K562 (cell line): ENCODE data around the gene TAF1A. TPM values are rescaled to one million over a fixed set of nuclear protein-coding genes. Genes with fewer than 3 reads are reported as not detected.

Source experiments
- ARID2 ChIP-seq: fragments of 450-650 bp; IDR thresholded peaks from 2 replicates; pipeline ENCODE4 v1.6.1; 2017; ENCODE audit warnings: antibody characterized with exemption, mild to moderate bottlenecking
- ARID3A ChIP-seq: IDR thresholded peaks from 2 replicates; pipeline ENCODE4 v1.6.1; 2012; ENCODE audit warnings: low read depth, low read length, improper control_type of control experiment, borderline replicate concordance
- ATF2 ChIP-seq: sonication (generic); formaldehyde crosslinking; IDR thresholded peaks from 2 replicates; pipeline ENCODE4 v1.8.1; 2022; ENCODE audit warnings: missing genetic modification reagents
- CC2D1A ChIP-seq: fragments of 450-650 bp; IDR thresholded peaks from 2 replicates; pipeline ENCODE4 v1.6.1; 2017; ENCODE audit warnings: mild to moderate bottlenecking
- HEY1 ChIP-seq: fragments of 250-450 bp; sonication (Bioruptor Pico); IDR thresholded peaks from 2 replicates; pipeline ENCODE4 v1.5.0; 2020; ENCODE audit warnings: mild to moderate bottlenecking, moderate library complexity, borderline replicate concordance
- KAT2B ChIP-seq: IDR thresholded peaks from one replicate; pipeline ENCODE4 v1.6.1; 2012; ENCODE audit warnings: low read depth, mild to moderate bottlenecking, control low read depth, inconsistent platforms, low read length, moderate library complexity
- KLF16 ChIP-seq: IDR thresholded peaks from 2 replicates; pipeline ENCODE4 v1.6.1; 2016; ENCODE audit warnings: antibody characterized with exemption
- L3MBTL2 ChIP-seq: fragments of 450-650 bp; IDR thresholded peaks from 2 replicates; pipeline ENCODE4 v1.6.1; 2016; ENCODE audit warnings: mild to moderate bottlenecking, moderate library complexity
- MAZ ChIP-seq, 2 experiments: fragments of 450-650 bp in 1 of 2; sonication (generic) in 1 of 2; formaldehyde crosslinking; IDR thresholded peaks in 1 of 2; conservative IDR thresholded peaks in 1 of 2; 2 replicates each; pipeline versions ENCODE4 v1.4.0 to v1.5.0; 2020; ENCODE audit warnings: mild to moderate bottlenecking in 1 of 2, missing genetic modification reagents in 1 of 2
- MEF2A ChIP-seq: IDR thresholded peaks from 2 replicates; pipeline ENCODE4 v1.6.1; 2011; ENCODE audit warnings: low read depth, mild to moderate bottlenecking, low read length, moderate library complexity; ENCODE audit not compliant: control insufficient read depth
- SMARCA5 ChIP-seq: fragments of 450-650 bp; IDR thresholded peaks from 2 replicates; pipeline ENCODE4 v1.6.1; 2016
- SRSF3 ChIP-seq: fragments of 200-400 bp; formaldehyde crosslinking; IDR thresholded peaks from 2 replicates; pipeline ENCODE4 v1.6.1; 2016; ENCODE audit warnings: mild to moderate bottlenecking, low read length, moderate library complexity; ENCODE audit not compliant: insufficient read depth
- SRSF7 ChIP-seq: fragments of 200-400 bp; formaldehyde crosslinking; optimal IDR thresholded peaks from 2 replicates; pipeline ENCODE3; 2017; ENCODE audit warnings: mild to moderate bottlenecking, low read depth, low read length
- YY1 ChIP-seq, 3 experiments: IDR thresholded peaks; 2 replicates each; pipeline ENCODE4 v1.6.1; 2011; ENCODE audit warnings: low read length in 2 of 3, mild to moderate bottlenecking in 2 of 3, moderate library complexity in 2 of 3, borderline replicate concordance in 1 of 3, control low read depth in 1 of 3, low read depth in 1 of 3; ENCODE audit not compliant: insufficient read depth in 3 of 3, insufficient replicate concordance in 2 of 3, control insufficient read depth in 1 of 3, insufficient read length in 1 of 3; ENCODE audit errors: extremely low read depth in 1 of 3
- ZNF431 ChIP-seq: sonication (generic); formaldehyde crosslinking; IDR thresholded peaks from 2 replicates; pipeline ENCODE4 v1.8.0; 2022; ENCODE audit warnings: mild to moderate bottlenecking, missing genetic modification reagents
- polyA plus RNA-seq, 8 experiments: library from polyadenylated mRNA; depleted of rRNA in 4 of 8; stranded (reverse) in 5 of 8; unstranded in 3 of 8; fragments of >200 nt; fragmentation: Nextera tagmentation in 2 of 8; fragmentation: Illumina TruSeq in 1 of 8; extraction: Ambion mirVana in 2 of 8; extraction: Trizol in 1 of 8; gene quantifications; 2 replicates each; pipeline versions ENCODE4 v1.2.1 to v1.2.3, GENCODE V29; 2011 to 2014; ENCODE audit warnings: inconsistent platforms in 1 of 8, missing spikeins in 1 of 8
- total RNA-seq, 7 experiments: library from RNA; depleted of rRNA in 6 of 7; stranded (reverse); fragments of >200 nt in 6 of 7; fragmentation: Illumina TruSeq in 2 of 7; extraction: Trizol in 2 of 7; gene quantifications; 2 replicates each; pipeline versions ENCODE4 v1.2.1 to v1.2.3, GENCODE V29; 2011 to 2021; ENCODE audit warnings: low replicate concordance in 1 of 7
- TF ChIP-seq, protein P1 (sequence below): fragments of 450-650 bp; IDR thresholded peaks from 2 replicates; pipeline ENCODE4 v1.6.1; 2017; ENCODE audit warnings: antibody characterized with exemption, mild to moderate bottlenecking
- TF ChIP-seq, protein P2 (sequence below): fragments of 250-450 bp; sonication (Bioruptor Pico); IDR thresholded peaks from 2 replicates; pipeline ENCODE4 v1.5.0; 2021

TAF1A gene
- total and polyA plus RNA-seq, 9 of the 15 experiments (the other 6 are each of a cell fraction or from before 2014, with no cell fraction given): 17.8 to 36.8 (median 25.3) TPM

DNA sequence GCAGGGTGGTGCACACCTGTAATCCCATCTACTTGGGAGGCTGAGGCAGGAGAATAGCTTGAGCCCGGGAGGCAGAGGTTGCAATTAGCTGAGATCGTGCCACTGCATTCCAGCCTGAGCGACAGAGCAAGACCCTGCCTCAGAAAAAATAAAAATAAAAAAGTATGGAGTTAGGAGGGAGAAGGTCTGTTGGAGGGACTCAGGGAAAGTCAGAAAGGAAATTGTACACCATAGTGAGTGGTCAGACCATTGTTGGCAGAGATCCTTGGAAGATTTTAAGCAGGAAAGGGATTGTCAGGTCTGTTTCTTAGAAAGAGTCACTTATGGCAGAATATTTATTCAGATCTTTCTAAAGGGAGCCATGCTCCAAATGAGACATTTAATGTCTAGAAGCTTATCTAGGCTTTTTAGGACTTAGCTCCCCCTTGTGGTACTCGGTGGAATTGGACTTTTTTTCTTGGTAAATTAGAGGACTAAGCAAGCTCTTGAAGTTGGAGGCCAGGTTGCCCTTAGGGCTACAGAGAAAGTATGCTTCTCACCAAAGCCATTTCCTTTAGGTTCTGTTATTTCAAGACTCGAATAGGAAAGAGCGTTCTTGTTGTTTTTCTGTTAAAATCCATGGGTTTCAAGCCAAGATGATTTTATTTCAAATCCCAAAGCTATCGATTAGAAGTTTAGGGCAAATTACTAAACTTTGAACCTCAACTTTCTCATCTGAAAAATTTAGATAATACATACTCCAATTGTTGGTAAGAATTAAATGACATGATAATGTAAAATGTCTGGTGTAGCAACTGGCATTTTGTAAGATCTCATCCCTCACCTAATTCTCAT is 44.7 kb upstream of the TAF1A start (continued):
- peak; percentile 60 for TF ChIP-seq KLF16
- no peak for TF ChIP-seq YY1 (IDR thresholded peaks at IDR 0.05; ENCODE audit: borderline replicate concordance in 1 of 3, control insufficient read depth in 1 of 3, extremely low read depth in 1 of 3, insufficient read depth in 3 of 3, insufficient read length in 1 of 3, insufficient replicate concordance in 2 of 3, low read depth in 1 of 3, low read length in 2 of 3)
- TF ChIP-seq ATF2 (CRISPR knock-in tag): no peak
- TF ChIP-seq ARID3A: peak; percentile 60; the same call in 1 of the 2 replicates
- TF ChIP-seq MAZ (CRISPR knock-in tag; conservative IDR thresholded peaks at IDR 0.05 in 1 of 2, IDR thresholded peaks at IDR 0.05 in 1 of 2): 0 out of 4 replicates have a peak, but pooled peaks of 1 of the 2 experiments have one; percentile 27
- TF ChIP-seq, protein P1, sequence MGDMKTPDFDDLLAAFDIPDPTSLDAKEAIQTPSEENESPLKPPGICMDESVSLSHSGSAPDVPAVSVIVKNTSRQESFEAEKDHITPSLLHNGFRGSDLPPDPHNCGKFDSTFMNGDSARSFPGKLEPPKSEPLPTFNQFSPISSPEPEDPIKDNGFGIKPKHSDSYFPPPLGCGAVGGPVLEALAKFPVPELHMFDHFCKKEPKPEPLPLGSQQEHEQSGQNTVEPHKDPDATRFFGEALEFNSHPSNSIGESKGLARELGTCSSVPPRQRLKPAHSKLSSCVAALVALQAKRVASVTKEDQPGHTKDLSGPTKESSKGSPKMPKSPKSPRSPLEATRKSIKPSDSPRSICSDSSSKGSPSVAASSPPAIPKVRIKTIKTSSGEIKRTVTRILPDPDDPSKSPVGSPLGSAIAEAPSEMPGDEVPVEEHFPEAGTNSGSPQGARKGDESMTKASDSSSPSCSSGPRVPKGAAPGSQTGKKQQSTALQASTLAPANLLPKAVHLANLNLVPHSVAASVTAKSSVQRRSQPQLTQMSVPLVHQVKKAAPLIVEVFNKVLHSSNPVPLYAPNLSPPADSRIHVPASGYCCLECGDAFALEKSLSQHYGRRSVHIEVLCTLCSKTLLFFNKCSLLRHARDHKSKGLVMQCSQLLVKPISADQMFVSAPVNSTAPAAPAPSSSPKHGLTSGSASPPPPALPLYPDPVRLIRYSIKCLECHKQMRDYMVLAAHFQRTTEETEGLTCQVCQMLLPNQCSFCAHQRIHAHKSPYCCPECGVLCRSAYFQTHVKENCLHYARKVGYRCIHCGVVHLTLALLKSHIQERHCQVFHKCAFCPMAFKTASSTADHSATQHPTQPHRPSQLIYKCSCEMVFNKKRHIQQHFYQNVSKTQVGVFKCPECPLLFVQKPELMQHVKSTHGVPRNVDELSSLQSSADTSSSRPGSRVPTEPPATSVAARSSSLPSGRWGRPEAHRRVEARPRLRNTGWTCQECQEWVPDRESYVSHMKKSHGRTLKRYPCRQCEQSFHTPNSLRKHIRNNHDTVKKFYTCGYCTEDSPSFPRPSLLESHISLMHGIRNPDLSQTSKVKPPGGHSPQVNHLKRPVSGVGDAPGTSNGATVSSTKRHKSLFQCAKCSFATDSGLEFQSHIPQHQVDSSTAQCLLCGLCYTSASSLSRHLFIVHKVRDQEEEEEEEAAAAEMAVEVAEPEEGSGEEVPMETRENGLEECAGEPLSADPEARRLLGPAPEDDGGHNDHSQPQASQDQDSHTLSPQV: no peak
- TF ChIP-seq SMARCA5: no peak
- TF ChIP-seq, protein P2, sequence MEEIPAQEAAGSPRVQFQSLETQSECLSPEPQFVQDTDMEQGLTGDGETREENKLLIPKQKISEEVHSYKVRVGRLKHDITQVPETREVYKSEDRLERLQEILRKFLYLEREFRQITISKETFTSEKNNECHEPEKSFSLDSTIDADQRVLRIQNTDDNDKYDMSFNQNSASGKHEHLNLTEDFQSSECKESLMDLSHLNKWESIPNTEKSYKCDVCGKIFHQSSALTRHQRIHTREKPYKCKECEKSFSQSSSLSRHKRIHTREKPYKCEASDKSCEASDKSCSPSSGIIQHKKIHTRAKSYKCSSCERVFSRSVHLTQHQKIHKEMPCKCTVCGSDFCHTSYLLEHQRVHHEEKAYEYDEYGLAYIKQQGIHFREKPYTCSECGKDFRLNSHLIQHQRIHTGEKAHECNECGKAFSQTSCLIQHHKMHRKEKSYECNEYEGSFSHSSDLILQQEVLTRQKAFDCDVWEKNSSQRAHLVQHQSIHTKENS (CRISPR knock-in tag): 0 out of 2 replicates have a peak, but pooled peaks have one; percentile 12
- TF ChIP-seq SRSF7: no peak
- TF ChIP-seq ZNF431 (CRISPR knock-in tag): no peak
- TF ChIP-seq CC2D1A: 0 out of 2 replicates have a peak, but pooled peaks have one; percentile 17
- TF ChIP-seq ARID2: 0 out of 2 replicates have a peak, but pooled peaks have one; percentile 14
- peak; percentile 43; the same call in 1 of the 2 replicates for TF ChIP-seq HEY1 (CRISPR knock-in tag)
- 0 out of 2 replicates have a peak, but pooled peaks have one; percentile 18 for TF ChIP-seq L3MBTL2
- no peak for TF ChIP-seq MEF2A
- TF ChIP-seq SRSF3: no peak
- TF ChIP-seq KAT2B: no peak
